Spleen (tissue), 11 donors: ENCODE results near the gene PABPC4L. TPM values are rescaled to one million over a fixed set of nuclear protein-coding genes. Genes with fewer than 3 reads are reported as not detected.

Source experiments
- DNase-seq: peaks from one replicate; pipeline ENCODE4 v3.0.0-alpha.2; 2020
- H3K27ac ChIP-seq, 8 donors: fragments of 200-600 bp; sonication (generic) in 7 of 8; 1 replicate in 4 of 8; 2 replicates in 4 of 8; pipeline versions ENCODE4 v1.5.0 to v1.8.0; 2016 to 2021; ENCODE audit warnings: inconsistent platforms in 4 of 8, mild to moderate bottlenecking in 4 of 8, moderate library complexity in 1 of 8
- H3K27me3 ChIP-seq, 7 donors: fragments of 200-600 bp; sonication (generic) in 6 of 7; replicated peaks in 1 of 7; 1 replicate in 4 of 7; 2 replicates in 3 of 7; pipeline versions ENCODE4 v1.5.0 to v1.8.0; 2016 to 2021; ENCODE audit warnings: inconsistent platforms in 3 of 7, mild to moderate bottlenecking in 1 of 7
- H3K36me3 ChIP-seq, 6 donors: fragments of 200-600 bp; sonication (generic) in 5 of 6; 1 replicate in 4 of 6; 2 replicates in 2 of 6; pipeline versions ENCODE4 v1.5.0 to v1.8.0; 2016 to 2021; ENCODE audit warnings: inconsistent platforms in 2 of 6
- H3K4me1 ChIP-seq, 6 donors: fragments of 200-600 bp; sonication (generic) in 5 of 6; 1 replicate in 3 of 6; 2 replicates in 3 of 6; pipeline versions ENCODE4 v1.5.0 to v1.8.0; 2016 to 2021; ENCODE audit warnings: inconsistent platforms in 3 of 6
- H3K4me3 ChIP-seq, 8 donors: fragments of 200-600 bp; sonication (generic) in 7 of 8; 1 replicate in 4 of 8; 2 replicates in 4 of 8; pipeline versions ENCODE4 v1.5.0 to v1.8.0; 2016 to 2021; ENCODE audit warnings: inconsistent platforms in 4 of 8, mild to moderate bottlenecking in 4 of 8, moderate library complexity in 2 of 8
- H3K9me3 ChIP-seq, 8 donors: fragments of 200-600 bp; sonication (generic) in 7 of 8; 1 replicate in 4 of 8; 2 replicates in 4 of 8; pipeline versions ENCODE4 v1.5.0 to v1.8.0; 2016 to 2021; ENCODE audit warnings: inconsistent platforms in 4 of 8
- POLR2A ChIP-seq, 3 donors: fragments of 450-650 bp; IDR thresholded peaks; one replicate each; pipeline ENCODE4 v1.5.1; 2017; ENCODE audit warnings: antibody characterized with exemption in 3 of 3, mild to moderate bottlenecking in 1 of 3
- POLR2AphosphoS5 ChIP-seq, 3 donors: sonication (generic); formaldehyde crosslinking; IDR thresholded peaks; one replicate each; pipeline ENCODE4 v1.5.1; 2017; ENCODE audit warnings: antibody characterized with exemption in 3 of 3
- WGBS, 5 donors: extraction: QIAGEN DNeasy Blood & Tissue Kit in 3 of 5; methylation state at CpG; one replicate each; pipeline versions ENCODE4 v1.1.5 to v1.1.7; 2013 to 2018; 5-methylcytosine and 5-hydroxymethylcytosine counted together
- intact Hi-C: fragments of 100-400 bp; cut with DNase I; formaldehyde crosslinking; loops from one replicate; pipeline ENCODE4 v1.15.0; 2023; ENCODE audit warnings: low total_unique reads
- polyA plus RNA-seq, 3 donors: library from polyadenylated mRNA; stranded (reverse); fragments of 200-250 nt; gene quantifications; one replicate each; pipeline ENCODE4 v1.2.1, GENCODE V29; 2013
- total RNA-seq, 7 donors: library from RNA; depleted of rRNA in 3 of 7; stranded (reverse); fragments of >200 nt in 3 of 7; fragmentation: NEBNext Ultra II Directional in 4 of 7; extraction: Animal tissue kit (Norgen Biotek cat#: 25700) in 4 of 7; gene quantifications; one replicate each; pipeline versions ENCODE4 v1.1.0 to v1.2.1, GENCODE V29; 2016 to 2021
- TF ChIP-seq, protein P1 (sequence below), 11 experiments: fragments of 200-600 bp in 7 of 11; fragments of 450-650 bp in 4 of 11; sonication (generic) in 4 of 11; IDR thresholded peaks in 8 of 11; conservative IDR thresholded peaks in 3 of 11; 1 replicate in 7 of 11; 2 replicates in 4 of 11; pipeline versions ENCODE4 v1.4.0 to v1.8.0; 2016 to 2021; ENCODE audit warnings: antibody characterized with exemption in 11 of 11, inconsistent platforms in 4 of 11, mild to moderate bottlenecking in 1 of 11
- donor health status: healthy with polysubstance abuse.
- donor health status: DM: no; HTN: no; CAD: no; lungs with moderate emphysema.
- donor health status: DM: no; HTN: no; CAD: no.
- donor health status: Bipolar disorder and iron deficiency.
- donor health status: healthy.
- donor health status: DM: no; HTN: no; CAD: no.
- donor health status: DM: yes; HTN: yes; CAD: no.

The PABPC4L gene
- total and polyA plus RNA-seq, 10 donors: 0.06 to 0.59 (median 0.30) TPM; not detected in 1

DNA sequence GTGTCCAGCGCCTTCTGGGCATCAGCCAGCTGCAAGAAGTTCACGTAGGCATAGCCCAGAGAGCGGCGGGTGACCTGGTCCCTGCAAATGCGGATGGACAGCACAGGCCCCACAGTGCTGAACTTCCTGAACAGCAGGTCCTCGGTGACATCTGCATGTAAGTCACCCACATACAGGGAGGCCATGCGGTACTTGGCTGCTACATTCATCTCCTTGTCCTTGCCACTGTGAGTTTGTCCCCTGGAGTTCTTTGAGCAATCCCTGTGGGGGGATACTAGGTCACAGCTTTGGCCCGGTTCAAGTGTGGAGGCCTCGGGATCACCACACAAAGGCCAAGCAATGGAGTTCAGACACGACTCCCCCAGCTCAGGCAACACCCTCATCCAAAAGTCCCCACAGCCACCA lies 776 bp downstream of the PABPC4L start:
- H3K4me1 ChIP-seq: no peaks in the 10 kb centered on the region
- peak overlapping the region in 4 of 8 donors; percentile 28 to 60 (median 43) for H3K4me3 ChIP-seq
- H3K27ac ChIP-seq: no peak overlapping the region
- peak; percentile 66 for DNase-seq
- no peaks in the 10 kb centered on the region for H3K36me3 ChIP-seq
- 71 to 81% (median 75%) methylated on average over 6 to 10 of the region's 10 CpGs for WGBS, 5 donors
- intact Hi-C loops: no loop called here
- TF ChIP-seq POLR2AphosphoS5 (IDR thresholded peaks at IDR 0.05) (no peak), POLR2A (IDR thresholded peaks at IDR 0.05) (no peak)
- TF ChIP-seq, protein P1, sequence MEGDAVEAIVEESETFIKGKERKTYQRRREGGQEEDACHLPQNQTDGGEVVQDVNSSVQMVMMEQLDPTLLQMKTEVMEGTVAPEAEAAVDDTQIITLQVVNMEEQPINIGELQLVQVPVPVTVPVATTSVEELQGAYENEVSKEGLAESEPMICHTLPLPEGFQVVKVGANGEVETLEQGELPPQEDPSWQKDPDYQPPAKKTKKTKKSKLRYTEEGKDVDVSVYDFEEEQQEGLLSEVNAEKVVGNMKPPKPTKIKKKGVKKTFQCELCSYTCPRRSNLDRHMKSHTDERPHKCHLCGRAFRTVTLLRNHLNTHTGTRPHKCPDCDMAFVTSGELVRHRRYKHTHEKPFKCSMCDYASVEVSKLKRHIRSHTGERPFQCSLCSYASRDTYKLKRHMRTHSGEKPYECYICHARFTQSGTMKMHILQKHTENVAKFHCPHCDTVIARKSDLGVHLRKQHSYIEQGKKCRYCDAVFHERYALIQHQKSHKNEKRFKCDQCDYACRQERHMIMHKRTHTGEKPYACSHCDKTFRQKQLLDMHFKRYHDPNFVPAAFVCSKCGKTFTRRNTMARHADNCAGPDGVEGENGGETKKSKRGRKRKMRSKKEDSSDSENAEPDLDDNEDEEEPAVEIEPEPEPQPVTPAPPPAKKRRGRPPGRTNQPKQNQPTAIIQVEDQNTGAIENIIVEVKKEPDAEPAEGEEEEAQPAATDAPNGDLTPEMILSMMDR (IDR thresholded peaks at IDR 0.05 in 8 of 11, conservative IDR thresholded peaks at IDR 0.05 in 3 of 11): no peak
- peaks cover 0 to 5% (median 0%) of the 10 kb centered on the region in 8 donors for H3K9me3 ChIP-seq
- H3K27me3 ChIP-seq: peaks cover 0 to 19% (median 0%) of the 10 kb centered on the region in 7 donors

DNA sequence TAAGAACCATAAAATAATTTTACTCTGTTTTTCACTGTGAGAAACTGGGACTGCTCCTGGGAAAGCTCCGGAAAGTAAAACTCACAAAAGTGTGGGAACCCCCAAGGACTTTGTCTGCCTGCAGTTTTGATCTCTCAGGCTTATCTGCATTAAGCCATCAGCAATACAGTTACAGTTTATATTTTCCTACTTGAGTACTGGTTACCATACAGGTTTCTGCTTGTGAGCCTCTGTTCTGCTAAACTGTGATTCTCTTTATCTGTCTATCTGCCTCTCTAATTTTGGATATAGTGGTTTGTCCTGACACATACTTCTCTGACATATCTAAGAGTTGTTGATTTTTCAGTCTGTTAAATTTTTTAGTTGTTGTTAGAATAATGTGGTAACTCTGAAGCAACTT lies 11.6 kb downstream of the PABPC4L start:
- H3K4me1 ChIP-seq: no peaks in the 10 kb centered on the region
- H3K4me3 ChIP-seq: no peak overlapping the region
- DNase-seq: no peak
- no peaks in the 10 kb centered on the region for H3K36me3 ChIP-seq
- intact Hi-C loops: no loop called here
- no peaks in the 10 kb centered on the region for H3K27me3 ChIP-seq
- H3K9me3 ChIP-seq: peaks cover 0 to 21% (median 12%) of the 10 kb centered on the region in 8 donors
- TF ChIP-seq, protein P1 (IDR thresholded peaks at IDR 0.05 in 8 of 11, conservative IDR thresholded peaks at IDR 0.05 in 3 of 11): no peak
- TF ChIP-seq POLR2A (IDR thresholded peaks at IDR 0.05) (no peak), POLR2AphosphoS5 (IDR thresholded peaks at IDR 0.05) (no peak)
- no peak overlapping the region for H3K27ac ChIP-seq
- 0 to 85% (median 55%) methylated on average over 1 of the region's 1 CpG for WGBS, 5 donors

DNA sequence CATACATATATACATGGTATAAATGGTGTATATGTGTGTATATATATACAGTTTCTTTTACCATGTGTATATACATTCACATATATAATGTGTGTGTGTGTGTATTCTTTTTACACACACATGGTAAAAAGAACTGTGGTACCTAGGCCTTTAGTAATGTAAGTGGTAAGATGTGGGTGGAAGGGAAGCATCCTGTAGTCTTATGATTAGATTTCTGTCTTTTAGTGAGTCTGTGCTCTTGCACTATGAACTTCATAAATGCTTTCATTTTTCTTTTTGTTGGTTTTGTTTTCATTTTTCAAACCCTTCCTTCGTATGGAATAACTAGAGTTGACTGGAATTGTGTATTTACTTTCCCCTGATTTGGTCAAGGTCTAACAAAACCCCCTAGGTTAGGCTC lies 12.1 kb downstream of the PABPC4L start:
- TF ChIP-seq, protein P1 (IDR thresholded peaks at IDR 0.05 in 8 of 11, conservative IDR thresholded peaks at IDR 0.05 in 3 of 11): no peak
- TF ChIP-seq POLR2A (IDR thresholded peaks at IDR 0.05) (no peak), POLR2AphosphoS5 (IDR thresholded peaks at IDR 0.05) (no peak)
- Histone ChIP-seq H3K36me3 (no peaks in the 10 kb centered on the region), H3K27me3 (no peaks in the 10 kb centered on the region), H3K9me3 (peaks cover 0 to 25% (median 12%) of the 10 kb centered on the region in 8 donors), H3K4me3 (no peak overlapping the region), H3K4me1 (no peaks in the 10 kb centered on the region), H3K27ac (no peak overlapping the region)
- intact Hi-C loops: no loop called here
- 45 to 57% (median 49%) methylated on average over 1 of the region's 1 CpG for WGBS, 5 donors
- DNase-seq: no peak

DNA sequence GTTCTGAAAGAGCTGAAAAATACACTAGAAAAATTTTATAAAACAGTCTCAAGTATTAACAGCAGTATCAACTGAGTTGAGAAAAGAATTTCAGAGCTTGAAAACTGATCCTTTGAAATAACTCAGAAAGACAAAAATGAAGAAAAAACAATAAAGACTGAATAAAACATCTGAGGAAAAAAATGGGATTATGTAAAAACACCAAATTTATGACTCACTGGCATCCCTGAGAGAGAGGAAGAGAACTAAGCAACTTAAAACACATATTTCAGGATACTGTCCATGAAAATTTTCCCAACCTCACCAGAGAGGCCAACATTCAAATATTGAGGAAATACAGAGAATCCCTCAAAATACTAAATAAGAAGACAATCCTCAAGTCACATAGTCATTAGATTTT lies 22.9 kb downstream of the PABPC4L start:
- no peak for DNase-seq
- Histone ChIP-seq H3K36me3 (no peaks in the 10 kb centered on the region), H3K27ac (no peak overlapping the region), H3K4me3 (no peak overlapping the region), H3K4me1 (no peaks in the 10 kb centered on the region), H3K9me3 (peaks cover 0 to 50% (median 35%) of the 10 kb centered on the region in 8 donors), H3K27me3 (no peaks in the 10 kb centered on the region)
- TF ChIP-seq POLR2A (IDR thresholded peaks at IDR 0.05) (no peak), POLR2AphosphoS5 (IDR thresholded peaks at IDR 0.05) (no peak)
- TF ChIP-seq, protein P1 (IDR thresholded peaks at IDR 0.05 in 8 of 11, conservative IDR thresholded peaks at IDR 0.05 in 3 of 11): no peak
- intact Hi-C loops: no loop called here
